HG03439 (cell line): Measurements from ENCODE around the gene SMIM14.
"Not testable (repeated sequence)": the region's sequence is repeated elsewhere in the genome, so short reads cannot be mapped to it uniquely, and the experiment has no call there.

ENCODE experiments used
- ATAC-seq: cut with Tn5 transposase; IDR thresholded peaks from one replicate; pipeline ENCODE4 v1.9.1; 2021; ENCODE audit warnings: mild to moderate bottlenecking, moderate library complexity; ENCODE audit not compliant: unreplicated experiment

Gene SMIM14

GRCh38 chr4:39648213-39648612 lies 9.5 kb upstream of the SMIM14 start:
- no peak for ATAC-seq

- no peak for ATAC-seq
These were observed 4.4 kb upstream of the SMIM14 start for GRCh38 chr4:39642885-39643552.

DNA sequence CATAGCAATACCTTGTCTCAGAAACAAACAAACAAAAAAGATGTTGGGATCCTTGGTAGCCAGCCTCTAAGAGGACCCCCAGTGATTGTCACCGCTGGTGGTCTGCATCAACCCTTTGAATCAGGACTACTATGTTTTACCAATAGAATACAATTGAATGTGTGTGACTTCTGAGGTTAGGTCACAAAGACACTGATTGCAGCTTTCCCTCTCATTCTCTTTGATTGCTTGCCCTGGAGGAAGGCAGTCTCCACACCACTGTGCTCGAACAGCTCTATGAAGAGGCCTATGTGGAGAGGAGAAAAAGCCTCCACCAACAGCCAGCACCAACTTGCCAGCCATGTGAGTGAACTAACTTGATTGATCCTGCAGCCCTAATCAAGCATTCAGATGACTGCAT lies 2.8 kb upstream of the SMIM14 start:
- ATAC-seq: no peak

DNA sequence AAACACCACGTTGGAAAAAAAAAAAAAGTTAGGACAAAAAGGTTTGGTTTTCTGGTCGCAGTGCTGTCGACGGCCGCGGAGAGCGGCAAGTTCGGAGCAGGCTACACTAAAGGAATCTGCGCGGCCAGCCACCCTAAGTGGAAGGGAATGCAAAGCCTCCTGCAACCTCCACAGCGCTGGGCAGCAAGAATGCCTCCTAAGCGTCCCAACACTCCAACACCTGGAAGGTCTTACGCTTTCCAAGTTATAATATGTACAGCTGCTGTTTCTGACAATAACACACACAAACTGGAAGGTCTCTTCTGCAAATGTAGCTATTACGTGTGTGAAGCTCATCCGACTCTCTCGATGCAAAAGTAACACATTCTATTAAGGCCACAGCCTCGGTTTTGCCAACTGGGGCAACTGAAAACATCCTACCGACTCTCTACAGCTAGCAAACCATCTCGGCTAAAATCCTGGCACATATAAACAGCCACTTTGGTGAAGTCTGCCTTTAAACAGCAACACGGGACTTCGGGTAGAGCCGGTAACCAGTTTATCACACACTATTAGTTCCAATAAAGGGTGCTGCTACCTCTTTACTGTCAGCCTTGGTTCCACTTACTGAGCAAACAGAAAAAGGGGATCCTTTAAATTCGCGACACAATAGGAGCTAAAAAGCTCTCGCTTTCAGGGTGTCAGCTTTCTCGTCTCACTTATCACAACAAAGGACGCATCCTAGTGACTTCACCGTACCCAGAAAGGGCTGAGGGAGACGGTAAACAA lies 895 bp downstream of the SMIM14 start:
- peak; percentile 7 for ATAC-seq

- no peak for ATAC-seq
These were observed 1.5 kb downstream of the SMIM14 start for GRCh38 chr4:39637221-39637585.

- no peak for ATAC-seq
These were observed 2.0 kb downstream of the SMIM14 start for GRCh38 chr4:39636531-39637184.

- ATAC-seq: no peak
These were observed 3.6 kb downstream of the SMIM14 start for GRCh38 chr4:39635023-39635422.

DNA sequence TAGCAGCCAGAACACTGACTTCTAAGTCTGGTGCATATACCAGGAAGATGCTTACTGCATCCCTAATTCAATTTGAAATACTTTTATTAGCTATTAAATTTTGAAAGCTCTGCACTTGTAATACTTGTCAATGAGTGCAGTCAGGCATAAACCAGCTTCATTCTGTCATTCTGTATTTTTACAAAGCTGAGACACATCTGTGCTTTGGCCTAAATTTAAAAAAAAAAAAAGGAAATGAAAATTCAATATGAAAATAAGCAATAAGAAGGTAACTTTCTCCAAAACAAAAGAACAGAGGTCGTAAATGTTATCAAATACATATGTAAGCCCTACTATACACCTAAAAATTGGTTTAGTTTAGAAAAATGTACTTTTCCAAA lies 7.0 kb downstream of the SMIM14 start:
- ATAC-seq: peak; percentile 69

GRCh38 chr4:39627413-39627812 lies 11.3 kb downstream of the SMIM14 start:
- ATAC-seq: no peak

- ATAC-seq: no peak
These were observed 11.8 kb downstream of the SMIM14 start for GRCh38 chr4:39626913-39627312.

DNA sequence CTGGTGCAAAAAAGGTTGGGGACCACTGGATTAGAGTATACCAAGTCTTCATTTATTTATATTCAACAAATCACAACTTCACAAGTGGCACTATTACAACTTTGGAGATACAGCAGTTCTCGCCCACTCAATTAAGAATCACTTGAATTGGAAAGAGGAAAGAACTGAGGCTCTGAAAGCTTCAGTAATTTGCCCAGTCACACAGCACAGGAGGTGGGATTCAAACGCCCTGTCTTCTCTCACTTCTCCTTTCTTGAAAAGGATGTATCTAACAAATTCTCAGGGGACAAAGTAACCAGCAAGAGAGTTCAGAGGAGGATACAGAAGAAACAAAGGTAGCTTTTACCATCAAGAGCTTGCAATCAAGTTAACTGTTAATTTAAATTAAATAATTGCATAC lies 12.4 kb downstream of the SMIM14 start:
- ATAC-seq: peak; percentile 70

- no peak for ATAC-seq
These were observed 17.1 kb downstream of the SMIM14 start for GRCh38 chr4:39621582-39621981.

GRCh38 chr4:39620551-39621313 lies 17.9 kb downstream of the SMIM14 start:
- no peak for ATAC-seq

GRCh38 chr4:39617534-39617933 lies 21.1 kb downstream of the SMIM14 start:
- ATAC-seq: no peak

DNA sequence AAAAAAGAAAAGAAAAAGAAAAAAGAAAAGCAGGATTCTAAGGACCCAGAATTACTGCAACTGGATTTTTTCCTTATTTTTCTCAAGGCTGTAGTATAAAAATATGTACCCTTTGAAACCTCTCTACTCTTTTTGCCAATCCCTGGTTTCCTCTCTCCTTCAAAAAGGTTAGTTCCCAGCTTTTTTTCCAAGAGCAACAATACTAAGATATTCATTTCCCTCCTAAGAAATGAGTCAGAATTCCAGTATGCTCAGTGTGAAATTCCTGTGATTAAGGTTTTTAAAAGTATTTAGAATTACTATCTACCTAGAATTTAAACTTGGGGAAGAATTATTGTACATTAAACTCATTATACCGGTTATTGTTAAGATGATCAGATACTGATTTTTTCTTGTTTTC lies 22.0 kb downstream of the SMIM14 start:
- no peak for ATAC-seq

DNA sequence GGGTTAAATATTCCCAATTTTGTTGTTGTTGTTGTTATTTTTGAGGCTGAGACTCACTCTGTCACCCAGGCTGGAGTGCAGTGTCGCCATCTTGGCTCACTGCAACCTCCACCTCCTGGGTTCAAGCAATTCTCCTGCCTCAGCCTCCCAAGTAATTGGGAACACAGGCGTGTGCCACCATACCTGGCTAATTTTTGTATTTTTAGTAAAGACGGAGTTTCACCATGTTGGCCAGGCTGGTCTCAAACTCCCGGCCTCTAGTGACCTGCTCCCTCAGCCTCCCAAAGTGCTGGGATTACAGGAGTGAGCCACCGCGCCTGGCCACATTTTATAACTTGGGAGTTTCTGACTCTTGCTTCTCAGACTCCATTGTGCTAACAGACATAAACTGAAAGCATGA lies 22.6 kb downstream of the SMIM14 start:
- not testable (repeated sequence) for ATAC-seq

GRCh38 chr4:39614487-39615162 lies 24.0 kb downstream of the SMIM14 start:
- no peak for ATAC-seq

DNA sequence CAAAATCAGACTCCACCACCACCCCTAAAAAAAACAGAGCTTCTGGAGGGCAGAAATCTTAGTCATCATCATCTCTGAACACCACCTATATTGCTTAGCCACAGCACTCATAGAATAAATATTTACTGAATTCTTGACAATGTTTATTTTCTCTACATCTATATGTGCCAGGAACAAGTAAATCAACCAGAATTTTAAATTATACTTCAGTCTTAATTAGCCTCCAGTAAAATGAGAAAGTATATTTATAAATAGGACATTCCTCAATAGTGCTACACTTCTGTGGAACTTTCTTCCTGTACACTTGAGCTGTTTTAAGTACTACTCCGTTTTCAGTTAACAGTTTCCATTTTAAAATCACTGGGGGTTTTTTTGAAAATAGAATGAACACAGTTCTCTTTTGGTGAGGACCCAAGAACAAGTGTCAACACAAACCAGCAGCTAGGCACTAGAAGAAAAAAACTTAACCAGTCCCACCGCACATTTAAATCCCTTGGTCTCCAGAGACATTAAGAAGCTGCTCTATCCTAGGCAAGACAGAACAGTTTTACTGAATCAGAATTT lies 25.5 kb downstream of the SMIM14 start:
- ATAC-seq: no peak

GRCh38 chr4:39609454-39609931 lies 29.2 kb downstream of the SMIM14 start:
- ATAC-seq: peak; percentile 92

DNA sequence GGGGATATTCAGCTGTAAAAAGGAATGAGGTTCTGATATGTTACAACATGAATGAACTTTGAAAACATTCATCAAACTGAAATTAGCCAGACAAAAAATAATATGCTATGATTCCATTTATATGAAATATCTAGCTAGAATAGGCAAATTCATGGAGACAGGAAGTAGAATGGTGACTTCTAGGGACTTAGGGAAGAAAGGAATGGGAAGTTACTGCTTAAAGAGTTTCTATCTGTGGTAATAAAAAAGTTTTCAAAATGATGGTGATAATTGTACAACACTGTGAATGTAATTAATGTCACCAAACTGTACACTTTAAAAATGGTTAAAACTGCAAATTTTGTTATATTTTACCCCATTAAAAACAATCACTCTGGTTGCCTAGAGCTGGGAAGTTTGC lies 30.2 kb downstream of the SMIM14 start:
- no peak for ATAC-seq
